ENCODE results near the gene GAMT.

GAMT gene

GRCh38 chr19:1364070-1364704 is 37.2 kb downstream of the GAMT start:
- no peak for DNase-seq (ENCODE audit: low spot score)

GRCh38 chr19:1363599-1363998 is 37.7 kb downstream of the GAMT start:
- DNase-seq (ENCODE audit: low spot score): no peak

DNA sequence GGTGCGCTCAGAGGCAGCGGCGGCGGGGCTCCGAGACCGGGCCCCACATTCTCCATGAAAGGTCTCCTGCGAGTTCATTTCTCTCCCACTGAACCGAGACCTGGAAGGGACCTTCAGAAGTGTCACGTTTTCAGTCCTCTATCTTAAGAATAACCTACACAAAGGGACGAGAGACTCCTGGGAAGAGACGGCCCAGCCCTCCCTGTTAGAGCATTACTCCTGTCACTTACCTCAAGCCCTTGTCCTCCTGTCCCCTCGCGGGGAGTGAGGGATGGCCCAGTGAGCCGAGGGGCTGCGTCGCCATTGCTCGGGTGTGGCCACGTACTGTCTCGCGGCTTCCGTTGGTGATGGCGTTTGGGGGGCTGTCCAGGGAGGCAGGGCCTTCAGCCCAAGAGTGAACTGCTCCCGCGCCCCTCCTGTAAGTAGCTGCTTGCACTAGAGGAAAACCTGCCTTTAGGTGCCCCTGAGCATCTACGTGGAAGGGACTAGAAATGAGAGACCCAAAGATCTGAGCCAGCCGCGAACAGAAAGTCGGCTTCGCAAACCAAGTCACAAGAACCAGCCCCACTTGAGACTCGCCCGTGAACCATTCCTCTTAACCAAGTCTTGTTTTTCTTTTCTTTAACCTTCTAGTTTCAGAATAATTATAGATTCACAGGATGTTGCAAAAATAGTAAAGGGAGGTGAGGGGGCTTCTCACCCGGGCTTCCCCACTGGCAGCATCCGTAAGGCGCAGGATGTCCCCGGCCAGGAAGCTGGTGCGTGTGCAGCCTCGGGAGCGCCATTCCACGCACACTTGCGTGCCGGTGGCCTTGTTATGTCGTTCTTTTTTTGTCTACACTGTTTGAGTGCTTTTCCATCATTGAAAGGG is 38.7 kb downstream of the GAMT start:
- no peak for DNase-seq (ENCODE audit: low spot score)

- no peak for DNase-seq (ENCODE audit: low spot score)
These were observed 39.5 kb downstream of the GAMT start for GRCh38 chr19:1361601-1362386.

DNA sequence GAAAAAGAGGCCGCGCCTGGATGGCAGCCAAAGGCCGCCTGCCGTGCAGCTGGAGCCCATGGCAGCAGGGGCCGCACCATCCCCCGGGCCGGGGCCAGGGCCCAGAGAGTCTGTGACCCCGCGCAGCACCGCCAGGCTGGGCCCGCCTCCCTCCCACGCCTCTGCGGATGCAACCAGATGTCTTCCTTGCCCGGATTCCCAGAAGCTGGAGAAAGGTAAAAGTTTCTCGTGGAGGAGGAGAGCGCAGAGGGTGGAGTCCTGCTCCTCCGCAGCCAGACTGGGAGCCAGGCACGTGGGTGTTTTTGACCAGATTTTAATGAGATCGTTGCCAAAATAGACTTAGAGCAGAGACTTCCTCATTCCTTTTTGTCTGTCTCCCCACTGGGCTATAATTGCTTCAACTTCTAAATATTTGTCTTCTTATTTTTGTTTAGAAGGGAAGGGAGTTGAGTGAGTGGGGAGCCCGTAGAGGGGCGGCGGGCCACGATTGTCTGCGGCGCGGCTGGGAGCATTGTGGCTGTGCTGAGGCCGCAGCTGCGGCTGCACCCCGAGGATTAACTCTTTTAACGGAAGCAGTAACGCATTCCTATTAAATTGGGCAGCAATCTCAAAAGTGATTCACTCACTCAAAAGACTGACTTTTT is 40.4 kb downstream of the GAMT start:
- no peak for DNase-seq (ENCODE audit: low spot score)

DNA sequence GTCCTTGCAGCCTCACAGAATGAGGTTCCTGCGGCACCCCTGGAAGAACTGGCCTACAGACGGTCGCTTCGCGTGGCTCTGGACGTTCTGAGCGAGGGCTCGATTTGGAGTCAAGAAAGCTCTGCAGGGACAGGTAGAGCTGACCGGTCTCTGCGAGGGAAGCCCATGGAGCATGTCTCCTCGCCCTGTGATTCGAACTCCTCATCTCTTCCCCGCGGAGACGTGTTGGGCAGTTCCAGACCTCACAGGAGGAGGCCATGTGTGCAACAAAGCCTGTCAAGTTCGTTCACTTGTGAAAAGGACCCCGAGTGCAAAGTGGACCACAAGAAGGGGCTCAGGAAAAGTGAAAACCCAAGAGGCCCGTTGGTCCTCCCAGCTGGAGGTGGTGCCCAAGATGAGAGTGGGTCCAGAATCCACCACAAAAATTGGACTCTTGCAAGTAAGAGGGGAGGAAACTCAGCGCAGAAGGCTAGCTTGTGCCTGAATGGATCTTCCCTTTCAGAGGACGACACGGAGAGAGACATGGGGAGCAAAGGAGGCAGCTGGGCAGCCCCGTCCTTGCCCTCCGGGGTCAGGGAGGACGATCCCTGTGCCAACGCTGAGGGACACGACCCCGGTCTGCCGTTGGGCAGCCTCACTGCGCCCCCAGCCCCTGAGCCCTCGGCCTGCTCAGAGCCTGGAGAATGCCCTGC is 41.1 kb downstream of the GAMT start:
- DNase-seq (ENCODE audit: low spot score): no peak

DNA sequence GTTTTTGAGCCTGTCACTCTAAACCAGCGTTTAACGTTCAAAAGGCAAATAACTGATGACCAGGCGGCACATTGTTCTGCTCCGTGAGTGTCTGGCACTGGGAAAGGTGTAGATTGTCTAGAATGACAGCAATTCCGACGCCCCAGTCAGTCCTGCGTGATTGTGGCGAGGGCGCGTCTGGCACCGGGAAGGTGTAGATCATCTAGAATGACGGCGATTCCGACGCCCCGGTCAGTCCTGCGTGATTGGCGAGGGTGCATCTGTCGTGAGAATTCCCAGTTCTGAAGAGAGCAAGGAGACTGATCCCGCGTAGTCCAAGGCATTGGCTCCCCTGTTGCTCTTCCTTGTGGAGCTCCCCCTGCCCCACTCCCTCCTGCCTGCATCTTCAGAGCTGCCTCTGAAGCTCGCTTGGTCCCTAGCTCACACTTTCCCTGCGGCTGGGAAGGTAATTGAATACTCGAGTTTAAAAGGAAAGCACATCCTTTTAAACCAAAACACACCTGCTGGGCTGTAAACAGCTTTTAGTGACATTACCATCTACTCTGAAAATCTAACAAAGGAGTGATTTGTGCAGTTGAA is 43.7 kb downstream of the GAMT start:
- DNase-seq (ENCODE audit: low spot score): no peak

DNA sequence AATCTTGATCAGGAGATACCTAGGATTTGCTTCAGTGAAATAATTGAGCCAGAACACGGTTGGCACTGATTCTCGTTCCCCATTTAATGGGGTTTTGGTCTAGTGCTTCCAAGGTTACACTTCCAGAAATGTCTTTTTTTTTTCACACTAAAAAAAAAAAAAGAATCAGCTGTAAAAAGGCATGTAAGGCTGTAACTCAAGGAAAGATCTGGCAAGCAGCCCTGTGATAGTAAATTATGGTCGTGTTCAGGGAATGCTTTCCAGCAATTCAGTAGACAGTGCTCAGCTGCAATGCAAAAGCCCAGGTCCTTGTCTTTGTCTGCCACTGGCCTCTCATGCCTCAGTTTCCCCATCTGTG is 44.9 kb downstream of the GAMT start:
- no peak for DNase-seq (ENCODE audit: low spot score)

- no peak for DNase-seq (ENCODE audit: low spot score)
These were observed 45.5 kb downstream of the GAMT start for GRCh38 chr19:1355568-1356507.

GRCh38 chr19:1354970-1355567 is 46.3 kb downstream of the GAMT start:
- DNase-seq (ENCODE audit: low spot score): no peak

DNA sequence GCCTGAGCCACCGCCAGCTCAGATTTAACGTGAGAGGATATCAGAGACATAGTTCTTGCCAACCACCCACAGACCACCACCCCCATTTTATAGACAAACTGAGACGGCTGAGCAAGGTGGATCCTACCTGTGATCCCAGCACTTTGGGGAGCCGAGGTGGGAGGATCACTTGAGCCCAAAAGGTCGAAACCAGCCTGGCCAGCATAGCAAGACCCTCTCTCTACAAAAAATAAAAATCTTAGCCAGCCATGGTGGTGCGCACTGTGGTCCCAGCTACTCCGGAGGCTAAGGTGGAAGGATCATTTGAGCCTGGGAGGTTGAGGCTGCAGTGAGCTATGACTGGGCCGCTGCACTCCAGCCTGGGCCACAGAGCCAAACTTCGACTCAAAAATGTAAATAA is 48.2 kb downstream of the GAMT start:
- no peak for DNase-seq (ENCODE audit: low spot score)

DNA sequence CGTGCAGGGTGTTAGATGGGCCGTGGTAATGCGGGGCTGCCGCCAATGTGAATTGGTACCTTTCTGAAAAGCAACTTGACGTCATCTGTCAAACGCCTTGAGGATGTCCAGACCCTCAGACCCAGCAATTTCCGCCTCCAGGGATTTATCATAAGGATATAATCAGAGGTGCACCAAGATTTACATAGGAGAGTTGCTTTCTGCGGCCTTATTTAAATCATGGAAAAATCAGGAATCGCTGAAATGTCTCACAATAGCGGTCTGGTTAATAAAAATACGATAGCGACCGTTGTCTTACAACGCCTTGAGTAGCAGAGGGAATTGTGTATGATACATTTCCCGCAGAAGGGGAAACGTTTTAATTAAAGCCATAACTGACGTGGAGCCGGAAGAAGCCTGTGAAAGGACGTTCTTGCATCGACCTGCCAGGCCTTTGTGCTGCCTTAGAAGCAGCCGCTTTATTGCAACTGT is 49.9 kb downstream of the GAMT start:
- no peak for DNase-seq (ENCODE audit: low spot score)

- no peak for DNase-seq (ENCODE audit: low spot score)
These were observed 50.5 kb downstream of the GAMT start for GRCh38 chr19:1350867-1351266.

GRCh38 chr19:1349211-1349610 is 52.1 kb downstream of the GAMT start:
- no peak for DNase-seq (ENCODE audit: low spot score)
